MM.1S (cell line): ENCODE measurements around the gene ADSS1.

Experiments used
- DNase-seq: peaks from one replicate; pipeline ENCODE4 v3.0.0-alpha.2; 2015
- H2AFZ ChIP-seq: fragments of 300-600 bp; sonication (generic); 2 replicates; pipeline ENCODE4 v1.6.0; 2016; ENCODE audit warnings: antibody characterized with exemption, low read length
- H3F3A ChIP-seq: fragments of 300-600 bp; sonication (generic); 2 replicates; pipeline ENCODE4 v1.6.1; 2016; ENCODE audit warnings: mild to moderate bottlenecking, antibody characterized with exemption, low read length, moderate library complexity, mixed read lengths; ENCODE audit not compliant: insufficient read depth
- H3K27ac ChIP-seq: fragments of 300-600 bp; sonication (generic); 2 replicates; pipeline ENCODE4 v1.5.1; 2016; ENCODE audit warnings: mild to moderate bottlenecking, low read length
- H3K27me3 ChIP-seq: fragments of 300-600 bp; sonication (generic); replicated peaks from 2 replicates; pipeline ENCODE4 v1.6.0; 2016; ENCODE audit warnings: low read length; ENCODE audit not compliant: insufficient read depth
- H3K36me3 ChIP-seq: fragments of 300-600 bp; sonication (generic); replicated peaks from 2 replicates; pipeline ENCODE4 v1.6.1; 2016; ENCODE audit warnings: mild to moderate bottlenecking, low read length, mixed read lengths; ENCODE audit not compliant: insufficient read depth
- H3K4me1 ChIP-seq: fragments of 300-600 bp; sonication (generic); 2 replicates; pipeline ENCODE4 v1.6.1; 2016; ENCODE audit warnings: low read length, mixed read lengths
- H3K4me2 ChIP-seq: fragments of 300-600 bp; sonication (generic); 2 replicates; pipeline ENCODE4 v1.6.0; 2016; ENCODE audit warnings: low read depth, low read length
- H3K4me3 ChIP-seq: fragments of 300-600 bp; sonication (generic); 2 replicates; pipeline ENCODE4 v1.5.1; 2016; ENCODE audit warnings: low read length, mixed read lengths
- H3K79me2 ChIP-seq: fragments of 300-600 bp; sonication (generic); 2 replicates; pipeline ENCODE4 v1.6.1; 2016; ENCODE audit warnings: mixed run types, low read length, mixed read lengths
- H3K9ac ChIP-seq: fragments of 300-600 bp; sonication (generic); 2 replicates; pipeline ENCODE4 v1.6.1; 2016; ENCODE audit warnings: low read length, mixed read lengths
- H3K9me2 ChIP-seq: fragments of 300-600 bp; sonication (generic); replicated peaks from 2 replicates; pipeline ENCODE4 v1.6.1; 2016; ENCODE audit warnings: mild to moderate bottlenecking, low read length, mixed read lengths; ENCODE audit not compliant: insufficient read depth
- H3K9me3 ChIP-seq: fragments of 300-600 bp; sonication (generic); replicated peaks from 2 replicates; pipeline ENCODE4 v1.6.1; 2016; ENCODE audit warnings: mild to moderate bottlenecking, low read length, mixed read lengths; ENCODE audit not compliant: insufficient read depth
- H4K20me1 ChIP-seq: fragments of 300-600 bp; sonication (generic); 2 replicates; pipeline ENCODE4 v1.6.1; 2016; ENCODE audit warnings: mild to moderate bottlenecking, low read length, moderate library complexity, mixed read lengths; ENCODE audit not compliant: insufficient read depth
- EZH2 ChIP-seq: fragments of 300-600 bp; sonication (generic); optimal IDR thresholded peaks from 2 replicates; pipeline ENCODE3; 2017; ENCODE audit warnings: low read depth, mild to moderate bottlenecking, antibody characterized with exemption, low read length, mixed read lengths
- EZH2phosphoT487 ChIP-seq: fragments of 300-600 bp; sonication (generic); IDR thresholded peaks from 2 replicates; pipeline ENCODE4 v1.6.1; 2018; ENCODE audit warnings: antibody characterized with exemption, low read length
- TF ChIP-seq, protein P1 (sequence below): fragments of 300-600 bp; sonication (generic); IDR thresholded peaks from 2 replicates; pipeline ENCODE4 v1.5.1; 2016; ENCODE audit warnings: antibody characterized with exemption, low read length, mixed read lengths

Gene ADSS1

DNA sequence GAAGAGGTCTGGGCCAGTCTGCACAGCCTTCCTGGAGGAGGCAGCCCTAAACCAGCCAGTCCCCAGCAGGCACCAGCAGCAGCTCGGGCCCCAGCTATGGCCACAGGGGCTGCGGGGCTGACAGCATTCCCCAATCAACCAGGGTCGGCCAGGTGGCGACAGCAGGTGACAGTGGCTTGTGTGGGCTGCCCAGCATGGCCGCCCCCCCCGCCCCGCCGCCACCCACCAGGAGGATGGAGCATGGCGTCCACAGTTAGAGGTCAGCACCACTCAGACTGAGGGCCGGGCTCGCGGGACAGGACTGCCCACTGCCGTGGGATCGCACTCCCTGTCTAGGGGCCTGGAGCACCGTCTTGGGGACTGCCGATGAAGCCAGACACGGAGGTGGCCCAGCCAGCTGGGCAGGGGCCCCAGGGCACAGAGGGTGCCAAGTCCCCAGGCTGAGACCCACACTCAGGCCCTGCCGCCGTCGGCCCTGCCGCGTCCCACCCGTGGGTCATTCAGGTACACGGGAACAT lies 56.5 kb downstream of the ADSS1 start:
- H4K20me1 ChIP-seq, result no peaks in the 10 kb centered on the region

DNA sequence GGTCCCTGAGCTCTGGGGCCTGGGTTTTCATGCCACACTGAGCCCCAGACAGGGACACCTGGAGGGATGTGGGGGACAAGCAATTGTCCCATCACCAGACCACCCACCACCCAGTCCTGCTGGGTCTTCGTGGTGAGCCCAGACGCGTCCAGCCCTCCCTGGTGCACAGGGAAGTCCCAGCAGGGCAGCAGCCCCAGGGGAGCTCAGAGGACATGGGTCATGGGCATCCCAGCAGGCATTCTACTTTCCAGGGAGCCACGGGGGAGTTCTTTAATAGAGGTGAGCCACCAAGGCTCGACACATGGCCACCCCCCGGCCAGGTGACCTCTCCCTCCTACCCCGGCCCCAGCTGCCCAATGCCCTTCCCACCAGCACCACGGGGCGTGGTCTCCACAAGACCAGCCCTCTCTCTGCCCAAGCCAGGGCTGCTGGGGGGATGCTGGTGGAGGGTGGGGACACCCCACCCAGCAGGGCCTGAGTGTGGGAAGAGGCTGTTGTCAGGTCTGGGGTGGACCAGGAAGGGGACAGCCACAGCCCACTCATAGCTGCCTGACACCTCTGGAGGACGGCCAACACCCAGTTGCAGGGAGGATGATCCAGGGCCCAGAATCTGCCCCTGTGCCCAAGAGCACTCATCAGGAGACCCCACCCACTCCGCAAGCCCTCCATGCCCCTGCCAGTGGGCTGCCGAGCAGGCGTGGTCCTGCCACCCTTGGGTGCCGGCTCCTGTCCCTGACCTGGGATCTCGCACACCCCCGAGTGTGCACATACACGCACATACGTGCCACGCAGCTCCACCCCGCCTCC lies 57.4 kb downstream of the ADSS1 start:
- no peak for DNase-seq
- H3K4me1 ChIP-seq, result no peaks in the 10 kb centered on the region
- no peak overlapping the region for H3K27ac ChIP-seq
- no peaks in the 10 kb centered on the region for H3K9me2 ChIP-seq
- H4K20me1 ChIP-seq, result no peaks in the 10 kb centered on the region
- H2AFZ ChIP-seq, result no peak overlapping the region
- no peak overlapping the region for H3K4me3 ChIP-seq
- no peak for TF ChIP-seq EZH2phosphoT487
- TF ChIP-seq EZH2, result no peak
- TF ChIP-seq, protein P1, sequence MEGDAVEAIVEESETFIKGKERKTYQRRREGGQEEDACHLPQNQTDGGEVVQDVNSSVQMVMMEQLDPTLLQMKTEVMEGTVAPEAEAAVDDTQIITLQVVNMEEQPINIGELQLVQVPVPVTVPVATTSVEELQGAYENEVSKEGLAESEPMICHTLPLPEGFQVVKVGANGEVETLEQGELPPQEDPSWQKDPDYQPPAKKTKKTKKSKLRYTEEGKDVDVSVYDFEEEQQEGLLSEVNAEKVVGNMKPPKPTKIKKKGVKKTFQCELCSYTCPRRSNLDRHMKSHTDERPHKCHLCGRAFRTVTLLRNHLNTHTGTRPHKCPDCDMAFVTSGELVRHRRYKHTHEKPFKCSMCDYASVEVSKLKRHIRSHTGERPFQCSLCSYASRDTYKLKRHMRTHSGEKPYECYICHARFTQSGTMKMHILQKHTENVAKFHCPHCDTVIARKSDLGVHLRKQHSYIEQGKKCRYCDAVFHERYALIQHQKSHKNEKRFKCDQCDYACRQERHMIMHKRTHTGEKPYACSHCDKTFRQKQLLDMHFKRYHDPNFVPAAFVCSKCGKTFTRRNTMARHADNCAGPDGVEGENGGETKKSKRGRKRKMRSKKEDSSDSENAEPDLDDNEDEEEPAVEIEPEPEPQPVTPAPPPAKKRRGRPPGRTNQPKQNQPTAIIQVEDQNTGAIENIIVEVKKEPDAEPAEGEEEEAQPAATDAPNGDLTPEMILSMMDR, result no peak
- no peaks in the 10 kb centered on the region for H3F3A ChIP-seq
- H3K9ac ChIP-seq, result no peak overlapping the region
- H3K79me2 ChIP-seq, result no peaks in the 10 kb centered on the region
- H3K4me2 ChIP-seq, result no peak overlapping the region
- no peaks in the 10 kb centered on the region for H3K27me3 ChIP-seq
- H3K9me3 ChIP-seq, result no peaks in the 10 kb centered on the region
- H3K36me3 ChIP-seq, result no peaks in the 10 kb centered on the region

More for the DNA sequence above, 56.5 kb downstream of the ADSS1 start:
- DNase-seq, result no peak
- TF ChIP-seq, protein P1, result no peak
- TF ChIP-seq EZH2phosphoT487, result no peak
- no peak overlapping the region for H3K4me2 ChIP-seq
- H3K9me2 ChIP-seq, result no peaks in the 10 kb centered on the region
- no peaks in the 10 kb centered on the region for H3F3A ChIP-seq
- H3K79me2 ChIP-seq, result no peaks in the 10 kb centered on the region
- no peak overlapping the region for H3K27ac ChIP-seq
- H3K36me3 ChIP-seq, result no peaks in the 10 kb centered on the region
- no peaks in the 10 kb centered on the region for H3K27me3 ChIP-seq
- no peak overlapping the region for H2AFZ ChIP-seq
- H3K9ac ChIP-seq, result no peak overlapping the region
- no peaks in the 10 kb centered on the region for H3K4me1 ChIP-seq
- no peak overlapping the region for H3K4me3 ChIP-seq
- H3K9me3 ChIP-seq, result no peaks in the 10 kb centered on the region

DNA sequence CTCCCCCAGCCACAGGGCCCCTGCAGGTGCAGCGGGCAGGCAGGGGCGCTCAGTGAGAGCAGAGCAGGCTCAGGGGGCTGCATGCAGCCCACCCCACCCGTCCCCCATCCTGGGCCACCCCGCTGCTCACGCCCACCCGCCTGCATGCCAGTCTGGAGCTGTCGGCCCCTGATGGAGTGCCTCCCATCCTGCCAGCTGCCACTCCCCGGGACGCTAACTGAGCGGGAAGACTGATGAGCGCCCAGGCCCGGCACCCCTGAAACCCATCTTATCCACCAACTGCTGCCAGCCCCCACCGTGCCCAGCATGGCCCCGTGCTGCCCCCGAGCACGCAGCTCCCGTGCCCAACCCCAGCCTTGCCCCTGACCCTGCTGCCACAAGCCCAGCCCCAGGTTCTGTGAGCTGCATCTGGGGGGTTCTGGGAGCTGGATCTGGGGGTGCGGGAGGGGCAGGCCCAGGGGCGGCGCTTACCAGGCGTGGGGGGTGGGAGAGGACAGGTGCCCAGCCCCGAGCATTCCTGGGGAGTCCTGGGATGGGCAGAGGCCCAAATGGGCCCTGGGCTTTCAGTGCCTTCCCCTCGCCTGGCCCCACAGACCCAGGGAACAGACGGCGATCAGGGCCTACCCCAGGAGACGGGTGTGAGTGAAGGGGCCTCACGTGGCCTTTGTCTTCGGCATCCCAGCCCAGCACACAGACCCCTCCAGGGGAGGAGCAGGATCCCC lies 58.2 kb downstream of the ADSS1 start:
- TF ChIP-seq, protein P1, result no peak
- TF ChIP-seq EZH2phosphoT487 (no peak), EZH2 (no peak)
- no peaks in the 10 kb centered on the region for H3K36me3 ChIP-seq
- no peaks in the 10 kb centered on the region for H3K27me3 ChIP-seq
- H2AFZ ChIP-seq, result no peak overlapping the region
- no peak for DNase-seq
- no peak overlapping the region for H3K4me3 ChIP-seq
- H3K79me2 ChIP-seq, result no peaks in the 10 kb centered on the region
- H3K9ac ChIP-seq, result no peak overlapping the region
- no peaks in the 10 kb centered on the region for H3K9me2 ChIP-seq
- no peak overlapping the region for H3K27ac ChIP-seq
- no peaks in the 10 kb centered on the region for H3K9me3 ChIP-seq
- H3K4me2 ChIP-seq, result no peak overlapping the region
- H3F3A ChIP-seq, result no peaks in the 10 kb centered on the region
- no peaks in the 10 kb centered on the region for H4K20me1 ChIP-seq
- H3K4me1 ChIP-seq, result no peaks in the 10 kb centered on the region
